ENCODE results near the gene WDR64. TPM values are rescaled to one million over a fixed set of nuclear protein-coding genes. Genes with fewer than 3 reads are reported as not detected.

WDR64 gene
- total RNA-seq, 1 experiment from 2014 or later, result not detected

- DNase-seq, result peak; percentile 29
- no peaks in the 10 kb centered on the region for H3K36me3 ChIP-seq (ENCODE audit: low read depth, low read length)
- peaks cover 97% of the 10 kb centered on the region for H3K4me1 ChIP-seq (ENCODE audit: insufficient read depth, low read length)
- peak overlapping the region; percentile 60 for H3K9ac ChIP-seq (ENCODE audit: low read length)
- no peaks in the 10 kb centered on the region for H4K20me1 ChIP-seq (ENCODE audit: low read length)
- H3K79me2 ChIP-seq (ENCODE audit: low read length), result no peaks in the 10 kb centered on the region
- intact Hi-C loops (cut with micrococcal nuclease), result loop anchor here (1.0 to 5.0 kb wide), 7 partner anchors 16 to 376 kb away; no protein-coding TSS in a partner anchor
- ATAC-seq, result no peak
- peak overlapping the region; percentile 85 for H3K27ac ChIP-seq (ENCODE audit: low read length)
- H3K9me3 ChIP-seq (ENCODE audit: low read length), result no peaks in the 10 kb centered on the region
- BruUV-seq (replicated peaks), result no TSS peak
- H3K4me3 ChIP-seq (ENCODE audit: low read length), result no peak overlapping the region
- H3K4me2 ChIP-seq (ENCODE audit: low read length), result peak overlapping the region; percentile 58
- no peak overlapping the region for H2AFZ ChIP-seq (ENCODE audit: low read length)
- ChIA-PET CTCF (interaction anchor here (0.6 to 2.1 kb wide), 3 partner anchors 16 to 140 kb away, joined by 3 to 26 read pairs (median 4); partner anchors contain the start of gene KMO), POLR2A (ENCODE audit: unreplicated experiment) (no interaction called here)
- no peak for TF ChIP-seq EZH2phosphoT487 (IDR thresholded peaks at IDR 0.05; ENCODE audit: borderline replicate concordance, low read length)
- peaks cover 10% of the 10 kb centered on the region for H3F3A ChIP-seq (ENCODE audit: low read length, unreplicated experiment)
- no peaks in the 10 kb centered on the region for H3K9me2 ChIP-seq (replicated peaks; ENCODE audit: low read length)
- H3K27me3 ChIP-seq (ENCODE audit: low read length), result no peaks in the 10 kb centered on the region
These were observed 40.3 kb upstream of the WDR64 start for GRCh38 chr1:241611736-241612135.

- ChIA-PET POLR2A (ENCODE audit: unreplicated experiment) (interaction anchor here (0.6 to 0.7 kb wide), 3 partner anchors 28 to 207 kb away, joined by 3 to 5 read pairs (median 4); no protein-coding TSS in a partner anchor), CTCF (interaction anchor here (0.5 to 2.1 kb wide), 3 partner anchors 14 to 267 kb away, joined by 3 to 26 read pairs (median 3); no protein-coding TSS in a partner anchor)
- TF ChIP-seq CTCF (conservative IDR thresholded peaks at IDR 0.05; ENCODE audit: low read depth, low read length) (no peak), EZH2phosphoT487 (IDR thresholded peaks at IDR 0.05; ENCODE audit: borderline replicate concordance, low read length) (no peak), EZH2 (IDR thresholded peaks at IDR 0.05; ENCODE audit: low read length, unreplicated experiment) (no peak)
- Histone ChIP-seq H3K9ac (ENCODE audit: low read length) (peak overlapping the region; percentile 60), H3K4me1 (ENCODE audit: insufficient read depth, low read length) (peaks cover 86% of the 10 kb centered on the region), H2AFZ (ENCODE audit: low read length) (peak overlapping the region; percentile 10), H3K4me2 (ENCODE audit: low read length) (peak overlapping the region; percentile 58), H3K27ac (ENCODE audit: low read length) (peak overlapping the region; percentile 85), H3F3A (ENCODE audit: low read length, unreplicated experiment) (peaks cover 6% of the 10 kb centered on the region), H3K79me2 (ENCODE audit: low read length) (no peaks in the 10 kb centered on the region), H4K20me1 (ENCODE audit: low read length) (no peaks in the 10 kb centered on the region), H3K9me2 (replicated peaks; ENCODE audit: low read length) (no peaks in the 10 kb centered on the region), H3K4me3 (ENCODE audit: low read length) (0 out of 2 replicates have a peak overlapping the region, but pooled peaks have one; percentile 2), H3K36me3 (ENCODE audit: low read depth, low read length) (no peaks in the 10 kb centered on the region), H3K9me3 (ENCODE audit: low read length) (no peaks in the 10 kb centered on the region), H3K27me3 (ENCODE audit: low read length) (no peaks in the 10 kb centered on the region)
- TSS peak; percentile 73 for BruUV-seq (replicated peaks)
- DNase-seq (peak; percentile 94), ATAC-seq (peak; percentile 9)
- intact Hi-C loops (cut with micrococcal nuclease), result loop anchor here (1.0 to 5.0 kb wide), 2 partner anchors 26 to 374 kb away; no protein-coding TSS in a partner anchor
These were observed 39.3 kb upstream of the WDR64 start for GRCh38 chr1:241612533-241613477.

DNA sequence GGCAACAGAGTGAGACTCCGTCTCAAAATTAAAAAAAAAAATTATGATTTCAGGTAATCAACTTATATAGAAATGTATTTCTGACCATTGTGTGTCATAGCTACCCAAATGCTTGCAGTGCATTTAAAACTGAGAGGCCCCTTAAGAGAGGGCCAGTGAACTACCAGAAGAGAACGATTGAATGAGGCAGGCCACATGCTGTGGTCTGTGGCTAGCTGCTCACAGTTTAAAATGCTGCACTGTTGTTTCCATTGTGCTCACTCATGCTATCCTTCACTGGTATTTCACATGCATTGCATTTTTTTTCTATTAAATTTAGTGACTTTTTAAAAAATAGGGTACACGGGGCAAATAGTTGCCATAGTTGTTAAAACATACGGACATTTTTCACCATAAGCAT, 37.9 kb upstream of the WDR64 start:
- BruUV-seq (replicated peaks), result no TSS peak

More for the DNA sequence above, 37.9 kb upstream of the WDR64 start:
- Histone ChIP-seq H3K4me2 (ENCODE audit: low read length) (0 out of 2 replicates have a peak overlapping the region, but pooled peaks have one; percentile 65), H3K27me3 (ENCODE audit: low read length) (no peaks in the 10 kb centered on the region), H3K4me1 (ENCODE audit: insufficient read depth, low read length) (peaks cover 73% of the 10 kb centered on the region), H3K79me2 (ENCODE audit: low read length) (no peaks in the 10 kb centered on the region), H2AFZ (ENCODE audit: low read length) (no peak overlapping the region), H3K9me3 (ENCODE audit: low read length) (no peaks in the 10 kb centered on the region), H4K20me1 (ENCODE audit: low read length) (no peaks in the 10 kb centered on the region), H3F3A (ENCODE audit: low read length, unreplicated experiment) (peaks cover 6% of the 10 kb centered on the region), H3K27ac (ENCODE audit: low read length) (peak overlapping the region; percentile 85), H3K4me3 (ENCODE audit: low read length) (no peak overlapping the region), H3K36me3 (ENCODE audit: low read depth, low read length) (no peaks in the 10 kb centered on the region), H3K9me2 (replicated peaks; ENCODE audit: low read length) (no peaks in the 10 kb centered on the region), H3K9ac (ENCODE audit: low read length) (no peak overlapping the region)
- no peak for ATAC-seq
- TF ChIP-seq EZH2 (IDR thresholded peaks at IDR 0.05; ENCODE audit: low read length, unreplicated experiment) (no peak), CTCF (conservative IDR thresholded peaks at IDR 0.05; ENCODE audit: low read depth, low read length) (no peak)
- ChIA-PET CTCF (no interaction called here), POLR2A (ENCODE audit: unreplicated experiment) (no interaction called here)
- intact Hi-C loops (cut with micrococcal nuclease), result loop anchor here (5.0 kb wide), 1 partner anchor 373 kb away; no protein-coding TSS in a partner anchor
- DNase-seq, result no peak
